HG03460 (cell line): Measurements from ENCODE around the gene IFI27L1.
"Not testable (repeated sequence)": the region's sequence is repeated elsewhere in the genome, so short reads cannot be mapped to it uniquely, and the experiment has no call there.

Experiments
- ATAC-seq: cut with Tn5 transposase; IDR thresholded peaks from one replicate; pipeline ENCODE4 v1.9.1; 2021; ENCODE audit not compliant: unreplicated experiment

Gene IFI27L1

DNA sequence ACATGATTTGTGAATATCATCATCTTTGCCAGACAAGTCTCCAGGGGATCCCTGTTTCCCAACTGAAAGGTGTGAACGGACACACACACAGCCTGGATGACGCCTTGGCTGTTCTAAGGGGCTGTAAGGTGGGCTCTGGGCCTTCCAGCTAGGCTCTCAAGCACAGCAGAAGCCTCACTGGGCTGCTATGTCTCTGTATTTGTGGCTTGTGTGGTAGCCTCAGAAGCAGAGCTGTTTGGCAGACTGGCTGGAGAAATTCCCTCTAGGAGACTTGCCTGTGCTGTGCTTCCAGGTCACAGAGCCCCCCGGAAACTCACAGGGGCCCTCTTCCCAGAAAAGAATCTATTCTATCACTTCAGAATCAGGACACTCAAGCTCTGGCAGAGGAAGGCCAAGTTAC, 33.5 kb upstream of the IFI27L1 start:
- ATAC-seq: no peak

GRCh38 chr14:94048691-94049624, 32.2 kb upstream of the IFI27L1 start:
- ATAC-seq: no peak

DNA sequence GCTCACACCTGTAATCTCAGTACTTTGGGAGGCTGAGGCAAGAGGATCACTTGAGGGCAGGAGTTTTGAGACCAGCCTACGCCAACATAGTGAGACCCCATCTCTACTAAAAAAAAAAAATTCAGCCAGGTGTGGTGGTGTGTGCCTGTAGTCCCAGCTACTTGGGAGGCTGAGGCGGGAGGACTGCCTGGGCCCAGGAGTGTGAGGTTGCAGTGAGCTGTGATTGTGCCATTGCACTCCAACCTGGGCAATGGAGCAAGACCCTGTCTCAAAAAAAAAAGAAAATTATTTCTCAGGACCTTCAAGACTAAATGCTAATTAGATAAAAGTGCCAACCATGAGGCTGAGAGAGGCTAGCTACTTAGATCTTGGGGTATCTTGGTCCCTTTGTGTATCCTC, 31.5 kb upstream of the IFI27L1 start:
- no peak for ATAC-seq

DNA sequence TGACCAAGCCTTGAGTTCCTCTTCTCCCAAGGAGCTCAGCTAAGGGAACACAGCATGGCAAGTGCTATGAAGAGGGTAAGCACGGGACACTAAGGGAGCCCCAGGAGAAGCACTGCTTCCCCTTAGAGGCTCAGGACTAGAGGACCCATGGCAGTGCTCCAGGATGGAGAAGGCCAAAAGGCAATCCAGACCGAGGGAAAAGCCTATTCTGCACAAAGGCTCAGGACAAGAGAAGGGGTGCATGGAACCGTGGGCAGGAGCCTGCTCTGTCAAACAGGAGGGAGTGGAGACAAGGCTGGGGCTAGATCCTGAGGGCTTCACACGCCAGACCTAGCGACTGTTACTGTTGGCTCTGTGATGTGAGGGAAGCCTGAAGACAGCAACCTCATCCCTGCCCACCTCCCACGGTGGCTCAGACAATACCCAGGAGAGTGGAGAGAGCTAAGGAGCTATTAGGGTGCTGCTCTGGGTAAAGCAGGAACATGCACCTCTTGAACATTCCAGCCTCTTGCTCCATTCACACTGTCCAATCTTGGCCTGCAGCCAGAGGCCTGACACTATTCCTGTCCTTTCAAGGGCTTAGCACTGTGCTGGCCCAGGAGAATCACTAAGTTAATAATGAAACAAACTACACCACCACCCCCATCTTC, 30.8 kb upstream of the IFI27L1 start:
- no peak for ATAC-seq

- no peak for ATAC-seq
Measured at GRCh38 chr14:94051115-94051514, 30.0 kb upstream of the IFI27L1 start.

DNA sequence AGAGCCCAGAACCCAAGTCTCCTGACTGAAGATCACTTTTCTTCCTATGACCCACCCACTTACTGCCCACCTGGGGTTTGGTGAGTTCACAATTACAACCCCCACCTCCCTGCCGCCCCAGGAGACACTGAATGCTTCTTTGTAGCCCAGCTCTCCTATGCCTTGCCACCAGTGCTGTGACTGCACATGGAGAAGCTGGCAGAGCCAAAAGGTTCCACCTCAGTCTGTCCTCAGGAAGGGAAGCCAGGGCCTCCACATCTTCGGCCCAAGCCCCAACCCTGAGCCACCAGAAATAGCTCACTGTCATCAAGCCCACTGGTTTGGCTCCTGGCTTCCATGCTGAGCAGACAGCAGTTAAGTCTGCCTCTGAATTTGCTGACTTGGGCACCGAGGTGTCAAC, 29.3 kb upstream of the IFI27L1 start:
- no peak for ATAC-seq

DNA sequence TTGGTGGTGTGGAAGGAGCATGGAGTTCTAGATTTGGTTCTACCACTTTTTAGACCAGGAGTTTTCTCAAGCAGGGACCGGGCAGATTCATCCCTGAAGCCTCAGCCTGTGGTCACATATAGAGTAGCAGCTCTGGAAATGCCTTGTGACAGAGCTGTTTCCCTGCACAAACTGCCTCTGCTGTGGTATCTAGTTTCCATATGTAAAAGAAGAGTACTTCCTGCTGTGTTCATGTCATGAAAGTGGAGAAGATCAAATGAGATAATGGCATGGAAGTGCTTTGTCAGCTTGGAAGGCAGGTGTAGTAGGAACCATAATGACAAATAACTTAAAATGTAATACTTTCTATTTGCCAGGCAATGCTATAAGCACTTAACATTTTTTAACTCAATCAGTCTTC, 28.9 kb upstream of the IFI27L1 start:
- no peak for ATAC-seq

DNA sequence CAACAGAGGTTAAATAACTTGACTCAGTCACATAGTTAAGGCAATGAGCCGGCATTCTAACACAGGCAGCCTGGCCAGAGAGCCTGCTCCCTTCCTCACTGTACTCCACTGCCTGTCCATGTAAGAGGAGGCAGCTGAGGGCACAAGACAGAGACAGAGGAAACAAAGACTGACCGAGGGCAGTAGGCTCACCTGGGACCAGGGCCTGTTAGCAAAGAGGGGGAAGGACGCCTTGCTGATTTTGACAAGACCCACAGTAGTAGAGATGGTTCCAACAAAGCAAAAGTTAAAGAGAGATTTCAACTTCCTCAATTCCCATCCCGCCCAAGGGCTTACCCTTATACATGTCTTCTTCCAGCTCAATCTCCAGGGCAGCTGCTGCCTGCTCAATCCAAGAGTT, 28.4 kb upstream of the IFI27L1 start:
- ATAC-seq: no peak

GRCh38 chr14:94054401-94054800, 26.7 kb upstream of the IFI27L1 start:
- ATAC-seq: no peak

DNA sequence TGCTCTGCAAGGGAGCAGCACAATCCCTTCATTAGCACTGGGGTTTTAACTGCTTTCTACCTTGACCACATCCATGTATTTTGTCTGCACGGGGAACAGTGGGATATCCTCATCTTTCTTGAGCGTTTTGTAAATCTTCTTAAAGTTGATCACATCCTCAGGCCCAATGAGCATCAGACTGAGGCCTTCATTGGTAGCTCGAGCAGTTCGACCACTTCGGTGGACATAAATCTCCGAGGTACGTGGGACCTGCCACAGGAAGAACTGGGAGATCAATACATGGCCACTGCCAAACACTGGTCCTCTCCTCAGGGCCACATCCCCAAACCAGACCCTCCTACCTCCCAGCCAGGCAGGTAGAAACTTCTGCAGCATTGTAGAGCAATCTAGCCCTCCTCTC, 26.2 kb upstream of the IFI27L1 start:
- no peak for ATAC-seq

DNA sequence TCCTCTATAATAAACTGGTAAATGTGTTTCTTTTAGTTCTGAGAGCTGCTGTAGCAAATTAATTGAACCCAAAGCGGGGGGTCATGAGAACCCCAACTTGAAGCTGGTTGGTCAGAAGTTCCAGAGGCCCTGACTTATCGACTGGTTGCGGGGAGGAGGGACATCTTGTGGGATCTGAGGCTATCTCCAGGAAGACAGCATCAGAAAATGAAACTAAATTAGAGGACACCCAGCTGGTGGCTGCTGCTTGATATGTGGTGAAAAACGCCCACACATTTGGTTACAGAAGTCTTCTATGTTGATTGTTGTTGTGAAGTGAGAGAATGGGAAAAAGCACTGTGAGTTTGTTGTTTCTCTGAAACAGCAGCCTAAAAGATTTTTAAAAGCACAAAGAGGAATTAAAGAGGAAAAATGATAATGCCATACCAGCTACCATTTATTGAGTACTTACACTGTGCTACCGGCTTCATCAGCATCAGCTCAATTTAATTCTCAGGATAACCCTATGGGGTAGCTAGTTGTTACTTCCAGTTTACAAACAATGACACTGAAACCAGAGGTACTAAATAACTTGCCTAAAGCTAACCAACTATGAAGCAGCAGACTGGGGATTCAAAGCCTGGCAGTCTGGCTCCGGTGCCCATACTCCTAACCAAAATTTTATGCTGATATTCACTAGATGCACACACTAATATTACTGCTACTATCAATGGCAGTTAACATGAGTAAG, 24.4 kb upstream of the IFI27L1 start:
- ATAC-seq: peak; percentile 65

GRCh38 chr14:94058128-94058673, 22.9 kb upstream of the IFI27L1 start:
- ATAC-seq: no peak

DNA sequence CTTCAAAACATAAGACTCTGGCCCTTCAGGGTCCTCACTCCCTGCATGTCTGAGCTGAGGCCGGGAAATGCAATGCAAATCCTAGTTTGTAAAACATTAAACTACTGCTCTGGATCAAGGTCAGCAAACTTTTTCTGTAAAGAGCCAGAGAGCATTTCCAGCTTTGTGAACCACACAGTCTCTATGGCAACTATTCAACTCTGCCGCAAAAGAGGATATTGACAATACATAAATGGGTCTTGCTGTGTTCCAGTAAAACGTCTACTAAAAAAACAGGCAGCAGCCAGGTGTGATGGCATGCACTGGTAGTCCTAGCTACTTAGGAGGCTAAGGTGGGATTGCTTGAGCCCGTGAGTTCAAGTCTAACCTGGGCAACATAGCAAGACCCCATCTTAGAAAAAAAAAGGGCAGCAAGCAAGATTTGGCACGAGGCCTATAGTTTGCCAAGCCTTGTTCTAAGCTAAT, 22.4 kb upstream of the IFI27L1 start:
- ATAC-seq: no peak

DNA sequence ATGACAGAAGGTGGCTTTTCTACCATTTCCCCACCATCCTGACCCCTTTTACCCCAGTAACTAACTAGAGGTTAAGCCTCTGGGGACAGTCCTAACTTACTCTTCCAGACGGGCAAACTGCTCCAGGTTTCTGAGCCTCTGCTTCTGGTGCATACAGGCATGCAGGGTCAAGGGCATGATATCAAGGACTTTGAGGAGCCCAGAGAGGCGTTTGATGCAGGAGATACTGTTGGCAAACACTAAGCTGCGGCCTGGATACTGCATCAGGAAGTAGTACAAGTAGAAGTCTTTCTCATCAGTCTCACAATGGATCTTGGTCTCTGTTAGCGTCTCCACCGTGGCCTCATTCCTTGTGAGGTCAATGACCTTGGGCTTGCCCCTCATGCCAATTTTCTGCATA, 21.1 kb upstream of the IFI27L1 start:
- no peak for ATAC-seq

DNA sequence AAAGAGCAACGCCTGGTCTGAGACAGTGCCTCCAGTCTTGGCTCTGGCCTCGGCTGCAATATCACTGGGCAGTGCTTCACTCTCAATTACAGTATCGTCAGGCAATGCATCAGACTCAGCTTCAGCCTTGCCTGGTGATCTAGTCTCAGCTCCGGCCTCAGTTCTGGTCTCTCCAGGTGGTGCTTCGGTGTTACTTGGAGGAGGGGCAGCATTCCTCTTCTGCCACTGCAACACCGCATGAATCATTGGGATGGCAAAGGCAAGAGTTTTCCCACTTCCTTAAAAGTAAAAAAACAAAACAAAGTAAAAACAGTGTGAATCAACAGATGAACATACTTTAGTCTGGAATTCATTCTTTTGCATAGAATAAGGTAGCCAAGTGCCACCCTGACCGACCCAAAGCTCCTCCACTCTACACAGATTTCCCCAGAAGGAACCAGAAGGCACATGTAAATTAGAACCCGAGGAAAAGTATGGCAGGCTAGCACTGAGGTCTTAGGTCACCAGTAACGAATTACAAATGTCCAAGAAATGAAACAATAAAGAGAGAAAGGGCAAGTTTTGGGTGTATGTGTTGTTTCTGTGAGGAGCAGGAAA, 18.7 kb upstream of the IFI27L1 start:
- no peak for ATAC-seq

DNA sequence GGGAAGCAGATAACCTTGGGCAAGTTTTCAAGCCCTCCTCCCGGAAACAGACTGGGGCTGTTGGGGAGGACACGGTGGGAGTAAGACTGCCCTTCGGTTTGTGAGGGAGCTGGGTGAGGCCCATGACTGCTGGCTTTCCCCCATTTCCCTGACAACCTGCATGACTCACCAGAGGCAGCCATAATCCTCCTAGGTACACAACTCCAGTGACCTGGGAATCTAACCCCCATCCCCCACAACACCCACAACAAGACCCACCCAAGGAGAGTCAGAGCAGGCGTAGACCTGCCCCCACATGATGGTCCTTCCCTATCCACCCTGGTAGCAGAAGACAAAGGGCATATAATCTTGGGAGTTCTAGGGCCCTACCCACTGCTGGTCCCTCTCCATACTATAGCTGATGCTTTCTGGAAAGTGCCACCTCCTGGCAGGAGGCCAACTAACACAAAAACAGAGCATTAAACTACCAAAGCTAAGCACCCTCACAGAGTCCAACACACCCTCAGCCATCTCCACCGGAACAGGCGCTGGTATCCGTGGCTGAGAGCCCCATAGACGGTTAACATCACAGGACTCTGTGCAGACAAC, 14.9 kb upstream of the IFI27L1 start:
- no peak for ATAC-seq

GRCh38 chr14:94072076-94072475, 9.0 kb upstream of the IFI27L1 start:
- not testable (repeated sequence) for ATAC-seq

DNA sequence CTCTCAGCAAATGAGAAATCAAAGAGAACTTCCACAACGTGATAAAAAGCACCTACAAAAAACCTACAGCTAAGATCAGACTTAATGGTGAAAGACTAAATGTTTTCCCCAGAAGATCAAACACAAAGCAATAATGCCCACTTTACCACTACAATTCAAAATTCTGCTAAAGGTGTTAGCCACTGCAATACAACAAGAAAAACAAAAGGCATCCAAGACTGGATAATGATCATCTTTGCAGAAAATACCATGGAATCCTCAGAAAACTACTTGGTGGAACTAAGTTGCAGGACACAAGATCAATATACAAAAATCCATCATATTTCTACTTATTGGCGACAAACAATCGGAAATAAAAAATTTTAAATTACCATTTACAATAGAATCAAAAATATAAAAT, 6.6 kb upstream of the IFI27L1 start:
- no peak for ATAC-seq

DNA sequence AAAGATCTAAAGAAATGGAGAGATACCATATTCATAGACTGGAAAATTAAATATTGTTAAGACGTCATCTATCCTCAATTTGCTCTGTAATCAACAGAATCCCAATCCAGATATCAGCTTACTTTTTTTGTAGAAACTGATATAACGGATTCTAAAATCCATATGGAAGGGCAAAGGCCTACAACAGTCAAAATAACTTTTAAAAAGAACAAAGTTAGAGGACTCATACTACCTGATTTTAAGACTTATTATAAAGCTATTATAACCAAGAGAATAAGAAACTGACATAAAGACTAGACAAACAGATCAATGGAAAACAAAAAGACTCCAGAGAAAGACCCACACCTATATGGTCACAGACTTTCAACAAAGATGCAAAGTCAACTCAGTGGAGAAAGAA, 6.1 kb upstream of the IFI27L1 start:
- ATAC-seq: no peak

DNA sequence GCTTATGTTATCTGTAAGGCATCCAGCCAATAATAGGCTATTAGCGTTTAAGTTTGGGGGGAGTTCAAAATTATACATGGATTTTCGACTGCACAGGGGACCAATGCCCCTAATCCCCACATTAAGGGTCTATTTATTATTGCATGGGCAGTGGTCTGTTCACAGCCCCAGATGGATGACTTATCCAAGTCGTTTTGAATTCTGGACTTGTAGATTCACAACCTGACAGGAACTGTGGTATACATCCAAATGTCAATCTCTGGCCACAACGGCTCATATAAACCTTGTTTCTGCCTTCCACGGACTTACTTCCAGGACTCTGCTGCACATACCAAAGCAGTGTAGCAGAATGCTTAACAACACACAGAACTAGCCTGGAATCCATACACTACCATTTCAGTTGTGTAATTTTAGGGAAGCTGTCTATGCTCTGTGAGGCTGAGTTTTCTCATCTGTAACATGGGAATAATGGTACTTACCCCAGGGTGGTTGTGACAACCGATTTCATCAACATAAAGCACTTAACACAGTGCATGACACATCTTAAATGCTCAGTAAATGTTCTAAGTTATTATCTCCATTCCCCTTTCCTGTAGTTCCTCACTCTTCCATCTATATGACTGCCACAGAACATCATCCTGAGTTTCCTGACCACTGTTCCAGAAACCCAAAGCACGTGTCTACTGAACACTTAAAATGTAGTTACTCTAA, 3.8 kb upstream of the IFI27L1 start:
- ATAC-seq: no peak
